Tibial nerve (tissue), 4 donors: ENCODE data around the gene IPO9. TPM values are rescaled to one million over a fixed set of nuclear protein-coding genes. Genes with fewer than 3 reads are reported as not detected.

Experiments used
- DNase-seq, 2 donors: peaks; one replicate each; pipeline ENCODE4 v3.0.0-alpha.2; 2019; ENCODE audit warnings: low spot score in 2 of 2
- H3K27ac ChIP-seq, 4 donors: fragments of 200-600 bp; sonication (generic) in 3 of 4; one replicate each; pipeline ENCODE4 v1.5.1; 2017 to 2019; ENCODE audit warnings: mild to moderate bottlenecking in 1 of 4
- H3K27me3 ChIP-seq, 2 donors: fragments of 200-600 bp; sonication (generic) in 1 of 2; one replicate each; pipeline versions ENCODE4 v1.5.1 to v1.6.0; 2017 to 2019
- H3K36me3 ChIP-seq, 3 donors: fragments of 200-600 bp; sonication (generic); one replicate each; pipeline ENCODE4 v1.5.1; 2018 to 2019
- H3K4me1 ChIP-seq, 4 donors: fragments of 200-600 bp; sonication (generic) in 3 of 4; one replicate each; pipeline ENCODE4 v1.5.1; 2017 to 2019
- H3K4me3 ChIP-seq, 4 donors: fragments of 200-600 bp; sonication (generic) in 3 of 4; one replicate each; pipeline ENCODE4 v1.5.1; 2017 to 2019; ENCODE audit warnings: mild to moderate bottlenecking in 1 of 4, moderate library complexity in 1 of 4
- H3K9me3 ChIP-seq, 4 donors: fragments of 200-600 bp; sonication (generic) in 3 of 4; one replicate each; pipeline ENCODE4 v1.5.1; 2017 to 2019
- EP300 ChIP-seq, 2 donors: sonication (generic); formaldehyde crosslinking; IDR thresholded peaks; one replicate each; pipeline ENCODE4 v1.6.1; 2017; ENCODE audit warnings: antibody characterized with exemption in 2 of 2, mild to moderate bottlenecking in 1 of 2
- POLR2A ChIP-seq, 2 donors: fragments of 450-650 bp; IDR thresholded peaks; one replicate each; pipeline ENCODE4 v1.6.1; 2017; ENCODE audit warnings: antibody characterized with exemption in 2 of 2, mild to moderate bottlenecking in 2 of 2, moderate library complexity in 2 of 2
- WGBS, 2 donors: methylation state at CpG; one replicate each; pipeline ENCODE4 v1.1.5; 2018; 5-methylcytosine and 5-hydroxymethylcytosine counted together
- total RNA-seq, 4 donors: library from RNA; depleted of rRNA; stranded (reverse); fragments of >200 nt; gene quantifications; one replicate each; pipeline ENCODE4 v1.1.0, GENCODE V29; 2016
- TF ChIP-seq, protein P1 (sequence below), 5 experiments: fragments of 200-600 bp in 3 of 5; fragments of 450-650 bp in 2 of 5; sonication (generic) in 3 of 5; IDR thresholded peaks; one replicate each; pipeline ENCODE4 v1.5.1; 2016 to 2019; ENCODE audit warnings: antibody characterized with exemption in 5 of 5, mild to moderate bottlenecking in 3 of 5, moderate library complexity in 2 of 5

The IPO9 gene
- total RNA-seq, 4 donors from 2014 or later, result 13.3 to 22.1 (median 15.3) TPM

DNA sequence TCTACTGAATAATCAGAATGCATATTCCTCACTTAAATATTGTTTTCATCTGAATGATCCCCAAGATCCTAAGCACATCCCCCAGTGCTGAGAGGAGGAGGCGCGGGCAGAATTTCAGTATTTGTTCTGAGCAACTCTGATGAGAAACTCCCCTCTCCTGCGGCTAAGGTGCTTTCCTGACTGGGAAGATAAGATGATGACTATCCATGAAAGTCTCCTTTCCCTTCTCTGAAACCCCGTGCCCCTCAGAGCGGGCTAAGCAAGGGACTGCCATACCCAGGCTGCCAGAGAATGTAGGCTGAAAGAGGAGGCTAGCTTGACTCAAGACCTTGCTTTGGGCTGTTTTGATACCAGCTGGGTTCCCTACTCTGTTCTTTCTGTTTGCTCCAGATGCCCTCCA is 39.7 kb upstream of the IPO9 start:
- no peak for DNase-seq
- Histone ChIP-seq H3K4me1 (peaks cover 0 to 58% (median 26%) of the 10 kb centered on the region in 4 donors), H3K27me3 (no peaks in the 10 kb centered on the region), H3K27ac (peak overlapping the region in 3 of 4 donors; percentile 54 to 79 (median 58)), H3K36me3 (peaks cover 0 to 56% (median 0%) of the 10 kb centered on the region in 3 donors), H3K4me3 (no peak overlapping the region), H3K9me3 (no peaks in the 10 kb centered on the region)
- TF ChIP-seq EP300 (IDR thresholded peaks at IDR 0.05) (no peak), POLR2A (IDR thresholded peaks at IDR 0.05) (no peak)
- TF ChIP-seq, protein P1, sequence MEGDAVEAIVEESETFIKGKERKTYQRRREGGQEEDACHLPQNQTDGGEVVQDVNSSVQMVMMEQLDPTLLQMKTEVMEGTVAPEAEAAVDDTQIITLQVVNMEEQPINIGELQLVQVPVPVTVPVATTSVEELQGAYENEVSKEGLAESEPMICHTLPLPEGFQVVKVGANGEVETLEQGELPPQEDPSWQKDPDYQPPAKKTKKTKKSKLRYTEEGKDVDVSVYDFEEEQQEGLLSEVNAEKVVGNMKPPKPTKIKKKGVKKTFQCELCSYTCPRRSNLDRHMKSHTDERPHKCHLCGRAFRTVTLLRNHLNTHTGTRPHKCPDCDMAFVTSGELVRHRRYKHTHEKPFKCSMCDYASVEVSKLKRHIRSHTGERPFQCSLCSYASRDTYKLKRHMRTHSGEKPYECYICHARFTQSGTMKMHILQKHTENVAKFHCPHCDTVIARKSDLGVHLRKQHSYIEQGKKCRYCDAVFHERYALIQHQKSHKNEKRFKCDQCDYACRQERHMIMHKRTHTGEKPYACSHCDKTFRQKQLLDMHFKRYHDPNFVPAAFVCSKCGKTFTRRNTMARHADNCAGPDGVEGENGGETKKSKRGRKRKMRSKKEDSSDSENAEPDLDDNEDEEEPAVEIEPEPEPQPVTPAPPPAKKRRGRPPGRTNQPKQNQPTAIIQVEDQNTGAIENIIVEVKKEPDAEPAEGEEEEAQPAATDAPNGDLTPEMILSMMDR (IDR thresholded peaks at IDR 0.05), result no peak
- 94% methylated on average over 5 of the region's 5 CpGs for WGBS, 2 donors

DNA sequence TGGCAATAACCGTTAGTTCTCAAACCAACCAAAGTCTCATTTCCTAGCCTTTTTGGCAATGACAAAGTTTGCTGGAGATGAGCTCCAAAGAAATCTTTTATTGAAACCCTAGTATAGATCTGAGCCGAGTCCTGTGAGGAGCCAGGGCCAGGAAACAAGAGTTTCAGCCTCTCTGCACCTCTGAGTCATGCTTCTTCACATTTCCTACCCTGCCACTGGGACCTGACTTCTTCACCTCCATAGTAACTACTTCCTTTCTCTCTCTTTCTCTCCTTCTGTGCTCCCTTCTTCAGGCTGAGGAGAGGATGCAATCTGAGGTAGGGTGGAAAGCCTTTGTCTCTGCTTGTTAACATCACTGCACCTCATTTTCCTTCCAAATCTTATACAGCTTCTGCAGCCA is 38.7 kb upstream of the IPO9 start:
- Histone ChIP-seq H3K27me3 (no peaks in the 10 kb centered on the region), H3K36me3 (peaks cover 0 to 56% (median 0%) of the 10 kb centered on the region in 3 donors), H3K27ac (peak overlapping the region in 3 of 4 donors; percentile 54 to 79 (median 58)), H3K4me3 (no peak overlapping the region), H3K9me3 (no peaks in the 10 kb centered on the region), H3K4me1 (peaks cover 0 to 58% (median 26%) of the 10 kb centered on the region in 4 donors)
- 52 to 55% methylated on average over 2 of the region's 2 CpGs for WGBS, 2 donors
- peak in 1 of 2 donors; percentile 36 for DNase-seq
- TF ChIP-seq, protein P1 (IDR thresholded peaks at IDR 0.05), result no peak
- no peak for TF ChIP-seq POLR2A (IDR thresholded peaks at IDR 0.05)
- peak in 1 of 2 donors; percentile 33 for TF ChIP-seq EP300 (IDR thresholded peaks at IDR 0.05)

GRCh38 chr1:201791051-201791778 is 37.7 kb upstream of the IPO9 start:
- Histone ChIP-seq H3K27ac (peak overlapping the region in 3 of 4 donors; percentile 51 to 79 (median 58)), H3K4me3 (no peak overlapping the region), H3K27me3 (no peaks in the 10 kb centered on the region), H3K9me3 (no peaks in the 10 kb centered on the region), H3K36me3 (peaks cover 0 to 60% (median 0%) of the 10 kb centered on the region in 3 donors), H3K4me1 (peaks cover 0 to 58% (median 26%) of the 10 kb centered on the region in 4 donors)
- 45% methylated on average over 8 of the region's 8 CpGs for WGBS, 2 donors
- no peak for DNase-seq
- TF ChIP-seq EP300 (IDR thresholded peaks at IDR 0.05) (peak in 1 of 2 donors; percentile 49), POLR2A (IDR thresholded peaks at IDR 0.05) (no peak)
- TF ChIP-seq, protein P1 (IDR thresholded peaks at IDR 0.05), result no peak

GRCh38 chr1:201791779-201792173 is 37.2 kb upstream of the IPO9 start:
- H3K27ac ChIP-seq, result peak overlapping the region in 3 of 4 donors; percentile 51 to 79 (median 58)
- TF ChIP-seq, protein P1 (IDR thresholded peaks at IDR 0.05), result no peak
- TF ChIP-seq POLR2A (IDR thresholded peaks at IDR 0.05) (no peak), EP300 (IDR thresholded peaks at IDR 0.05) (no peak)
- H3K36me3 ChIP-seq, result peaks cover 0 to 58% (median 0%) of the 10 kb centered on the region in 3 donors
- no peak overlapping the region for H3K4me3 ChIP-seq
- H3K27me3 ChIP-seq, result no peaks in the 10 kb centered on the region
- H3K9me3 ChIP-seq, result no peaks in the 10 kb centered on the region
- peaks cover 0 to 52% (median 26%) of the 10 kb centered on the region in 4 donors for H3K4me1 ChIP-seq
- 11 to 19% methylated on average over 3 of the region's 3 CpGs for WGBS, 2 donors
- DNase-seq, result no peak
